HepG2 (cell line): ENCODE measurements around the gene C10orf71. TPM values are rescaled to one million over a fixed set of nuclear protein-coding genes. Genes with fewer than 3 reads are reported as not detected.

Experiments used
- ATAC-seq: fragments of 200-7000 bp; cut with Tn5 transposase; 3 replicates; pipeline ENCODE4 v1.9.1; 2020; ENCODE audit warnings: mild to moderate bottlenecking, moderate library complexity
- BruUV-seq: library from RNA; stranded (reverse); fragments of 400-500 nt; replicated peaks from 2 replicates; lab custom pipeline; 2021; lab: Mats Ljungman, UMichigan
- CTCF ChIA-PET: fragments of 300-600 bp; formaldehyde crosslinking; extraction: SDS; loops from one replicate; lab custom pipeline; 2021; ENCODE audit warnings: low total read pairs, inconsistent platforms, low intra/inter-chr PET ratio; lab: Yijun Ruan, JAX
- POLR2A ChIA-PET: fragments of 350-600 bp; sonication (Branson Sonifier 250); formaldehyde crosslinking; loops from one replicate; lab custom pipeline; 2020; ENCODE audit warnings: antibody characterized with exemption, inconsistent platforms; lab: Yijun Ruan, JAX
- DNase-seq: peaks from one replicate; pipeline ENCODE4 v3.0.0-alpha.2; 2015; ENCODE audit warnings: low spot score
- FAIRE-seq: peaks from 3 replicates; lab custom pipeline; 2011; peaks lifted over from hg19 to GRCh38; lab: Jason Lieb, UNC
- H2AFZ ChIP-seq: one replicate; pipeline ENCODE4 v1.6.1; 2011; ENCODE audit warnings: low read length, inconsistent platforms
- H3K27ac ChIP-seq: fragments of 300-600 bp; 3 replicates; pipeline ENCODE4 v1.8.0; 2011; ENCODE audit warnings: mixed run types, mild to moderate bottlenecking, mixed read lengths, low read length, inconsistent platforms; ENCODE audit not compliant: insufficient read depth; ENCODE audit errors: extremely low read length
- H3K27me3 ChIP-seq, 2 experiments: fragments of 200-600 bp in 1 of 2; 2 replicates in 1 of 2; 3 replicates in 1 of 2; pipeline versions ENCODE4 v1.6.0 to v1.8.0; 2011; ENCODE audit warnings: low read length in 2 of 2, mild to moderate bottlenecking in 2 of 2, moderate library complexity in 2 of 2, inconsistent platforms in 1 of 2; ENCODE audit not compliant: insufficient read depth in 2 of 2, control insufficient read depth in 1 of 2
- H3K36me3 ChIP-seq, 2 experiments: fragments of 200-600 bp in 1 of 2; replicated peaks in 1 of 2; 2 replicates in 1 of 2; 3 replicates in 1 of 2; pipeline versions ENCODE4 v1.5.1 to v1.8.0; 2011; ENCODE audit warnings: low read length in 2 of 2, inconsistent platforms in 1 of 2; ENCODE audit not compliant: insufficient read depth in 2 of 2, control insufficient read depth in 1 of 2
- H3K4me1 ChIP-seq: 2 replicates; pipeline ENCODE4 v1.5.1; 2012; ENCODE audit warnings: low read length, inconsistent platforms; ENCODE audit not compliant: insufficient read depth
- H3K4me2 ChIP-seq: 2 replicates; pipeline ENCODE4 v1.6.0; 2011; ENCODE audit warnings: low read depth, low read length, inconsistent platforms
- H3K4me3 ChIP-seq, 3 experiments: fragments of 200-600 bp in 1 of 3; sonication (generic), shearing (Covaris generic) in 1 of 3; replicated peaks in 1 of 3; 2 replicates each; pipeline ENCODE4 v1.5.1; 2011 to 2016; ENCODE audit warnings: low read length in 3 of 3, inconsistent platforms in 2 of 3, low read depth in 2 of 3, mild to moderate bottlenecking in 2 of 3, control low read depth in 1 of 3, mixed read lengths in 1 of 3; ENCODE audit not compliant: insufficient read depth in 1 of 3
- H3K79me2 ChIP-seq: one replicate; pipeline ENCODE4 v1.6.1; 2011; ENCODE audit warnings: low read length, inconsistent platforms; ENCODE audit not compliant: insufficient read depth
- H3K9ac ChIP-seq: 2 replicates; pipeline ENCODE4 v1.6.0; 2011; ENCODE audit warnings: mild to moderate bottlenecking, low read depth, low read length, inconsistent platforms; ENCODE audit not compliant: insufficient read depth
- H3K9me3 ChIP-seq: 2 replicates; pipeline ENCODE4 v1.5.1; 2012; ENCODE audit warnings: mild to moderate bottlenecking, low read length
- H4K20me1 ChIP-seq: 2 replicates; pipeline ENCODE4 v1.6.0; 2011; ENCODE audit warnings: inconsistent platforms, mild to moderate bottlenecking, low read length, moderate library complexity; ENCODE audit not compliant: insufficient read depth
- CHD4 ChIP-seq: fragments of 200-600 bp; sonication (generic); IDR thresholded peaks from 2 replicates; pipeline ENCODE4 v1.7.0; 2017; ENCODE audit warnings: mild to moderate bottlenecking, low read length, borderline replicate concordance
- E2F2 ChIP-seq: sonication (generic); formaldehyde crosslinking; IDR thresholded peaks from 2 replicates; pipeline ENCODE4 v1.4.0; 2020; ENCODE audit warnings: missing genetic modification reagents, borderline replicate concordance
- EHMT2 ChIP-seq: fragments of 200-600 bp; sonication (generic); IDR thresholded peaks from 2 replicates; pipeline ENCODE4 v1.7.0; 2017; ENCODE audit warnings: antibody characterized with exemption, low read depth, low read length, borderline replicate concordance
- FOXA3 ChIP-seq: IDR thresholded peaks from 2 replicates; pipeline ENCODE4 v1.6.1; 2016; ENCODE audit warnings: missing genetic modification reagents, missing compliant biosample characterization
- NKX3-1 ChIP-seq: sonication (generic); formaldehyde crosslinking; IDR thresholded peaks from 2 replicates; pipeline ENCODE4 v1.5.0; 2020; ENCODE audit warnings: missing genetic modification reagents
- STAG1 ChIP-seq: sonication (generic); formaldehyde crosslinking; IDR thresholded peaks from 2 replicates; pipeline ENCODE4 v1.4.0; 2020; ENCODE audit warnings: missing genetic modification reagents
- SYNCRIP ChIP-seq: fragments of 200-400 bp; formaldehyde crosslinking; IDR thresholded peaks from 2 replicates; pipeline ENCODE4 v1.6.1; 2018; ENCODE audit warnings: mild to moderate bottlenecking, low read depth, low read length; ENCODE audit not compliant: insufficient read depth
- TERF1 ChIP-seq: sonication (generic); formaldehyde crosslinking; IDR thresholded peaks from 2 replicates; pipeline ENCODE4 v1.8.0; 2022; ENCODE audit warnings: mild to moderate bottlenecking, missing genetic modification reagents, moderate library complexity
- ZNF143 ChIP-seq: sonication (generic); formaldehyde crosslinking; IDR thresholded peaks from 2 replicates; pipeline ENCODE4 v1.4.0; 2020; ENCODE audit warnings: missing genetic modification reagents
- ZNF331 ChIP-seq: sonication (generic); formaldehyde crosslinking; IDR thresholded peaks from 2 replicates; pipeline ENCODE4 v1.4.0; 2020; ENCODE audit warnings: missing genetic modification reagents
- ZNF431 ChIP-seq: sonication (generic); formaldehyde crosslinking; IDR thresholded peaks from 2 replicates; pipeline ENCODE4 v1.9.0; 2022; ENCODE audit warnings: missing genetic modification reagents, low read depth, mild to moderate bottlenecking, borderline replicate concordance
- ZNF782 ChIP-seq: sonication (generic); formaldehyde crosslinking; IDR thresholded peaks from 2 replicates; pipeline ENCODE4 v1.4.0; 2020; ENCODE audit warnings: missing genetic modification reagents, mild to moderate bottlenecking, borderline replicate concordance
- WGBS: methylation state at CpG from one replicate; pipeline ENCODE4 v1.1.6; 2017; ENCODE audit warnings: low lambda C conversion rate; 5-methylcytosine and 5-hydroxymethylcytosine counted together
- in situ Hi-C: cut with HindIII; loops from 2 replicates; pipeline ENCODE4 v1.10.0; 2017; ENCODE audit warnings: low pct_unique_long_range_greater_than_20kb; ENCODE audit not compliant: extremely low pct_ligation_motif_present
- intact Hi-C: fragments of 100-400 bp; cut with micrococcal nuclease; formaldehyde crosslinking; loops from one replicate; pipeline ENCODE4 v1.10.0; 2022; ENCODE audit not compliant: unreplicated experiment
- polyA plus RNA-seq, 8 experiments: library from polyadenylated mRNA; depleted of rRNA in 3 of 8; stranded (reverse) in 7 of 8; unstranded in 1 of 8; fragments of >200 nt; fragmentation: Illumina TruSeq in 4 of 8; extraction: Trizol in 4 of 8; gene quantifications; 2 replicates each; pipeline versions ENCODE4 v1.2.1 to v1.2.3, GENCODE V29; 2011 to 2016; ENCODE audit warnings: low read depth in 4 of 8, missing spikeins in 1 of 8, mixed read lengths in 1 of 8; ENCODE audit not compliant: insufficient read depth in 1 of 8
- total RNA-seq, 5 experiments: library from RNA; depleted of rRNA; stranded (reverse); fragments of >200 nt; fragmentation: Illumina TruSeq; extraction: Trizol; gene quantifications; 2 replicates each; pipeline ENCODE4 v1.2.3, GENCODE V29; 2016; ENCODE audit warnings: low read depth in 1 of 5

The C10orf71 gene
- total and polyA plus RNA-seq, 2 of the 13 experiments (the other 11 are each of a cell fraction or from before 2014, with no cell fraction given) = not detected

- H3K9me3 ChIP-seq = peaks cover 12% of the 10 kb centered on the region; the same call in 1 of the 2 replicates
- H3K4me3 ChIP-seq = no peak overlapping the region
- H4K20me1 ChIP-seq = no peaks in the 10 kb centered on the region
- no peak overlapping the region for H3K4me2 ChIP-seq
- DNase-seq (no peak), FAIRE-seq (no peak), ATAC-seq (no peak)
- no peak overlapping the region for H3K27ac ChIP-seq
- POLR2A ChIA-PET = no interaction called here
- in situ Hi-C loops (no loop called here), intact Hi-C loops (no loop called here)
- no peak overlapping the region for H3K9ac ChIP-seq
- no peaks in the 10 kb centered on the region for H3K4me1 ChIP-seq
- CTCF ChIA-PET = no interaction called here
- BruUV-seq = no TSS peak
- H3K36me3 ChIP-seq = no peaks in the 10 kb centered on the region
- H3K27me3 ChIP-seq = peaks cover 1 to 3% of the 10 kb centered on the region in 2 experiments; a peak in 1 of 5 replicates
- WGBS = 0% methylated on average over 2 of the region's 2 CpGs
- no peaks in the 10 kb centered on the region for H3K79me2 ChIP-seq
- TF ChIP-seq EHMT2 = no peak
- no peak for TF ChIP-seq CHD4
- TF ChIP-seq SYNCRIP = no peak
- no peak for TF ChIP-seq NKX3-1 (CRISPR knock-in tag)
- no peak for TF ChIP-seq STAG1
- no peak for TF ChIP-seq E2F2 (CRISPR knock-in tag)
- TF ChIP-seq ZNF143 (CRISPR knock-in tag) = no peak
- TF ChIP-seq TERF1 (CRISPR knock-in tag) = no peak
- no peak for TF ChIP-seq ZNF431 (CRISPR knock-in tag)
- no peak for TF ChIP-seq ZNF331
- no peak for TF ChIP-seq ZNF782 (CRISPR knock-in tag)
- no peak for TF ChIP-seq FOXA3 (CRISPR knock-in tag)
- TF ChIP-seq, all 625 proteins: peak for 0
- no peak overlapping the region for H2AFZ ChIP-seq
Measured at GRCh38 chr10:49270565-49270964, 28.4 kb upstream of the C10orf71 start.
